ENCODE results near the gene RBMS1. TPM values are rescaled to one million over a fixed set of nuclear protein-coding genes. Genes with fewer than 3 reads are reported as not detected.

Gene RBMS1
- 47.6 and 55.5 TPM in 2 replicates for total RNA-seq (2014; rRNA removed; shearing (Covaris generic))
- 94.8 and 111 TPM in 2 replicates for polyA plus RNA-seq (2016; fragmentation: Nextera tagmentation; extraction: Ambion mirVana)
- long read RNA-seq, full-length matches to known transcripts, result 3 of 28 reads
- long read RNA-seq, partial matches to known transcripts, result 2 of 28 reads
- long read RNA-seq, other reads (novel, unspliced or antisense), result 23 of 28 reads

- Histone ChIP-seq H3K27me3 (ENCODE audit: insufficient read depth) (no peaks in the 10 kb centered on the region), H3K9me2 (ENCODE audit: insufficient read depth) (no peaks in the 10 kb centered on the region), H3K27ac (ENCODE audit: low read depth) (peak within 1 kb of the TSS; percentile 86), H3K4me2 (peak within 1 kb of the TSS; percentile 82), H3K36me3 (ENCODE audit: insufficient read depth) (no peaks in the 10 kb centered on the region), H3K4me1 (ENCODE audit: insufficient read depth) (peaks cover 31% of the 10 kb centered on the region), H4K20me1 (replicated peaks; ENCODE audit: insufficient read depth) (no peaks in the 10 kb centered on the region), H3F3A (replicated peaks; ENCODE audit: low read depth) (no peaks in the 10 kb centered on the region), H3K4me3 (peak within 1 kb of the TSS; percentile 74), H2AFZ (peak within 1 kb of the TSS; percentile 70; the same call in 1 of the 2 replicates), H3K79me2 (replicated peaks; ENCODE audit: insufficient read depth) (peaks cover 41% of the 10 kb centered on the region)
- H3K4me1 Mint-ChIP-seq, result peaks cover 42% of the 10 kb centered on the region
- no peaks in the 10 kb centered on the region for H3K36me3 Mint-ChIP-seq (ENCODE audit: low read depth)
- ATAC-seq, result peak; percentile 64
- peak within 1 kb of the TSS; percentile 84 for H3K4me3 Mint-ChIP-seq
- TF ChIP-seq CTCF (conservative IDR thresholded peaks at IDR 0.05; ENCODE audit: low read depth in 2 of 2) (no peak), ETS1 (IDR thresholded peaks at IDR 0.05) (0 out of 2 replicates have a peak, but pooled peaks have one; percentile 32), JUNB (IDR thresholded peaks at IDR 0.05; ENCODE audit: unreplicated experiment) (no peak), POLR2AphosphoS5 (IDR thresholded peaks at IDR 0.05; ENCODE audit: low read depth) (peak; percentile 72), EZH2phosphoT487 (IDR thresholded peaks at IDR 0.05; ENCODE audit: unreplicated experiment) (no peak)
- H3K27me3 Mint-ChIP-seq (ENCODE audit: insufficient read depth, low read depth, poor library complexity), result no peaks in the 10 kb centered on the region
- H3K9me3 Mint-ChIP-seq, result no peaks in the 10 kb centered on the region
- DNase-seq (ENCODE audit: low spot score), result peak; percentile 79
- H3K27ac Mint-ChIP-seq, result peak within 1 kb of the TSS; percentile 80; the same call in 1 of the 2 replicates
These were observed at the start of gene RBMS1 for GRCh38 chr2:160493227-160494028. RBMS1 (minus strand) TSS chr2:160493807; CDS start chr2:160493363, 444 bp downstream.

- DNase-seq (ENCODE audit: low spot score) (no peak), ATAC-seq (peak; percentile 70)
- H3K4me1 Mint-ChIP-seq, result peaks cover 4% of the 10 kb centered on the region; the same call in 1 of the 3 replicates
- Histone ChIP-seq H3K27me3 (ENCODE audit: insufficient read depth) (no peaks in the 10 kb centered on the region), H3K27ac (ENCODE audit: low read depth) (no peak overlapping the region), H3K9me2 (ENCODE audit: insufficient read depth) (no peaks in the 10 kb centered on the region), H4K20me1 (replicated peaks; ENCODE audit: insufficient read depth) (no peaks in the 10 kb centered on the region), H3K4me3 (no peak overlapping the region), H3K4me1 (ENCODE audit: insufficient read depth) (no peaks in the 10 kb centered on the region), H2AFZ (no peak overlapping the region), H3K79me2 (replicated peaks; ENCODE audit: insufficient read depth) (no peaks in the 10 kb centered on the region), H3K36me3 (ENCODE audit: insufficient read depth) (no peaks in the 10 kb centered on the region), H3K4me2 (no peak overlapping the region), H3F3A (replicated peaks; ENCODE audit: low read depth) (no peaks in the 10 kb centered on the region)
- no peak overlapping the region for H3K4me3 Mint-ChIP-seq
- no peaks in the 10 kb centered on the region for H3K36me3 Mint-ChIP-seq (ENCODE audit: low read depth)
- H3K27ac Mint-ChIP-seq, result no peak overlapping the region
- H3K27me3 Mint-ChIP-seq (ENCODE audit: insufficient read depth, low read depth, poor library complexity), result no peaks in the 10 kb centered on the region
- no peaks in the 10 kb centered on the region for H3K9me3 Mint-ChIP-seq
- TF ChIP-seq ETS1 (IDR thresholded peaks at IDR 0.05), result no peak
- no peak for TF ChIP-seq NANOG (IDR thresholded peaks at IDR 0.05; ENCODE audit: borderline replicate concordance)
- TF ChIP-seq EZH2phosphoT487 (IDR thresholded peaks at IDR 0.05; ENCODE audit: unreplicated experiment), result no peak
- TF ChIP-seq CTCF (conservative IDR thresholded peaks at IDR 0.05; ENCODE audit: low read depth in 2 of 2), result no peak
- no peak for TF ChIP-seq POLR2AphosphoS5 (IDR thresholded peaks at IDR 0.05; ENCODE audit: low read depth)
- TF ChIP-seq JUNB (IDR thresholded peaks at IDR 0.05; ENCODE audit: unreplicated experiment), result no peak
- TF ChIP-seq EZH2 (IDR thresholded peaks at IDR 0.05; ENCODE audit: low read depth, unreplicated experiment), result no peak
- no peak for TF ChIP-seq STAT1 (IDR thresholded peaks at IDR 0.05; ENCODE audit: unreplicated experiment)
These were observed 48.1 kb upstream of the RBMS1 start for GRCh38 chr2:160541745-160542144.

Measured in GM23338 (cell line).